HEK293 (cell line): Measurements from ENCODE around the gene INO80E.

Source experiments
- CTCF ChIP-seq: fragments of 450-650 bp; formaldehyde crosslinking; IDR thresholded peaks from 2 replicates; pipeline ENCODE4 v1.5.1; 2016; ENCODE audit warnings: missing biosample characterization, missing genetic modification characterization
- INSM2 ChIP-seq: fragments of 450-650 bp; formaldehyde crosslinking; IDR thresholded peaks from 2 replicates; pipeline ENCODE4 v1.5.1; 2016; ENCODE audit warnings: missing biosample characterization, missing genetic modification characterization
- KLF16 ChIP-seq: fragments of 450-650 bp; formaldehyde crosslinking; IDR thresholded peaks from 2 replicates; pipeline ENCODE4 v1.5.1; 2017; ENCODE audit warnings: missing biosample characterization, missing genetic modification characterization
- TCF7L2 ChIP-seq: IDR thresholded peaks from 2 replicates; pipeline ENCODE4 v1.6.1; 2011; ENCODE audit warnings: low read depth, mild to moderate bottlenecking, inconsistent platforms, low read length, moderate library complexity, borderline replicate concordance
- TRIM28 ChIP-seq: IDR thresholded peaks from 2 replicates; pipeline ENCODE4 v1.6.1; 2011; ENCODE audit warnings: low read length, control low read depth, borderline replicate concordance
- YY2 ChIP-seq: fragments of 450-650 bp; formaldehyde crosslinking; IDR thresholded peaks from 2 replicates; pipeline ENCODE4 v1.5.1; 2016; ENCODE audit warnings: missing biosample characterization, missing genetic modification characterization
- ZBTB10 ChIP-seq: fragments of 450-650 bp; formaldehyde crosslinking; IDR thresholded peaks from 2 replicates; pipeline ENCODE4 v1.5.1; 2016; ENCODE audit warnings: missing biosample characterization, missing genetic modification characterization
- ZBTB48 ChIP-seq: fragments of 450-650 bp; formaldehyde crosslinking; IDR thresholded peaks from 2 replicates; pipeline ENCODE4 v1.5.1; 2016; ENCODE audit warnings: missing biosample characterization, missing genetic modification characterization
- ZNF157 ChIP-seq: fragments of 450-650 bp; formaldehyde crosslinking; IDR thresholded peaks from 2 replicates; pipeline ENCODE4 v1.5.1; 2016; ENCODE audit warnings: missing biosample characterization, missing genetic modification characterization
- ZNF18 ChIP-seq: fragments of 450-650 bp; formaldehyde crosslinking; IDR thresholded peaks from 2 replicates; pipeline ENCODE4 v1.5.1; 2016; ENCODE audit warnings: missing biosample characterization, missing genetic modification characterization
- ZNF2 ChIP-seq: fragments of 450-650 bp; formaldehyde crosslinking; IDR thresholded peaks from 2 replicates; pipeline ENCODE4 v1.5.1; 2016; ENCODE audit warnings: missing biosample characterization, missing genetic modification characterization
- ZNF280D ChIP-seq: fragments of 450-650 bp; formaldehyde crosslinking; IDR thresholded peaks from 2 replicates; pipeline ENCODE4 v1.5.1; 2016; ENCODE audit warnings: missing biosample characterization, missing genetic modification characterization
- ZNF311 ChIP-seq: fragments of 450-650 bp; formaldehyde crosslinking; IDR thresholded peaks from 2 replicates; pipeline ENCODE4 v1.5.1; 2017; ENCODE audit warnings: missing biosample characterization, missing genetic modification characterization, borderline replicate concordance
- ZNF48 ChIP-seq: fragments of 450-650 bp; formaldehyde crosslinking; IDR thresholded peaks from 2 replicates; pipeline ENCODE4 v1.5.1; 2016; ENCODE audit warnings: missing biosample characterization, missing genetic modification characterization
- ZNF518A ChIP-seq: fragments of 450-650 bp; formaldehyde crosslinking; conservative IDR thresholded peaks from 2 replicates; pipeline ENCODE4 v1.5.1; 2016; ENCODE audit warnings: low read depth, missing biosample characterization, missing genetic modification characterization
- ZNF529 ChIP-seq: fragments of 450-650 bp; formaldehyde crosslinking; IDR thresholded peaks from 2 replicates; pipeline ENCODE4 v1.5.1; 2017; ENCODE audit warnings: missing genetic modification characterization, missing biosample characterization; ENCODE audit not compliant: insufficient replicate concordance
- ZNF558 ChIP-seq: fragments of 450-650 bp; formaldehyde crosslinking; IDR thresholded peaks from 2 replicates; pipeline ENCODE4 v1.5.1; 2016; ENCODE audit warnings: missing biosample characterization, missing genetic modification characterization
- ZNF747 ChIP-seq: fragments of 450-650 bp; formaldehyde crosslinking; IDR thresholded peaks from 2 replicates; pipeline ENCODE4 v1.5.1; 2016; ENCODE audit warnings: missing biosample characterization, missing genetic modification characterization
- ZNF791 ChIP-seq: fragments of 450-650 bp; formaldehyde crosslinking; IDR thresholded peaks from 2 replicates; pipeline ENCODE4 v1.5.1; 2016; ENCODE audit warnings: missing biosample characterization, missing genetic modification characterization
- ZSCAN23 ChIP-seq: fragments of 450-650 bp; formaldehyde crosslinking; IDR thresholded peaks from 2 replicates; pipeline ENCODE4 v1.5.1; 2016; ENCODE audit warnings: missing biosample characterization, missing genetic modification characterization
- ZSCAN4 ChIP-seq: fragments of 450-650 bp; formaldehyde crosslinking; IDR thresholded peaks from 2 replicates; pipeline ENCODE4 v1.5.1; 2017; ENCODE audit warnings: missing biosample characterization, missing genetic modification characterization

INO80E gene

GRCh38 chr16:29995911-29996765 lies at the start of gene INO80E (continued):
- TF ChIP-seq ZNF518A = peak; percentile 35; the same call in 1 of the 2 replicates
- no peak for TF ChIP-seq ZNF529
- TF ChIP-seq ZBTB10 = no peak; the same call in 1 of the 2 replicates
- no peak for TF ChIP-seq TCF7L2
- TF ChIP-seq ZNF311 (tag by site-specific recombination) = no peak
- TF ChIP-seq KLF16 (tag by site-specific recombination) = peak; percentile 81
- TF ChIP-seq ZNF558 = no peak
- no peak for TF ChIP-seq ZBTB48 (tag by site-specific recombination)
- TF ChIP-seq ZSCAN23 (tag by site-specific recombination) = peak; percentile 20; the same call in 1 of the 2 replicates
- no peak for TF ChIP-seq ZNF791
- no peak for TF ChIP-seq ZSCAN4 (tag by site-specific recombination)
- no peak for TF ChIP-seq ZNF48
- peak; percentile 97 for TF ChIP-seq YY2
- TF ChIP-seq ZNF2 (tag by site-specific recombination) = 0 out of 2 replicates have a peak, but pooled peaks have one; percentile 35
- TF ChIP-seq TRIM28 = no peak
- no peak for TF ChIP-seq ZNF747 (tag by site-specific recombination)
- no peak for TF ChIP-seq ZNF18 (tag by site-specific recombination)
- no peak for TF ChIP-seq ZNF157 (tag by site-specific recombination)
- no peak; the same call in 1 of the 2 replicates for TF ChIP-seq CTCF (tag by site-specific recombination)
- TF ChIP-seq INSM2 = peak; percentile 44
- TF ChIP-seq ZNF280D (tag by site-specific recombination) = no peak
